GM04503 (cell line): ENCODE measurements around the gene PTPN7.
"Not testable (repeated sequence)": the region's sequence is repeated elsewhere in the genome, so short reads cannot be mapped to it uniquely, and the experiment has no call there.

Experiments used
- DNase-seq: peaks from one replicate; pipeline ENCODE4 v3.0.0-alpha.2; 2012; ENCODE audit warnings: low read depth

The PTPN7 gene

GRCh38 chr1:202160377-202160940, at the start of gene PTPN7:
Gene PTPN7, minus strand, starts transcription at chr1:202160602. Its CDS starts 1,200 bp downstream, at chr1:202159402.
- no peak for DNase-seq

- DNase-seq: no peak
Measured at GRCh38 chr1:202208351-202208857, 48.0 kb upstream of the PTPN7 start.

GRCh38 chr1:202207292-202207691, 46.9 kb upstream of the PTPN7 start:
- DNase-seq: no peak

- DNase-seq: no peak
Measured at GRCh38 chr1:202205523-202206190, 45.3 kb upstream of the PTPN7 start.

- no peak for DNase-seq
Measured at GRCh38 chr1:202204065-202204464, 43.7 kb upstream of the PTPN7 start.

- DNase-seq: no peak
Measured at GRCh38 chr1:202203238-202204039, 43.0 kb upstream of the PTPN7 start.

- DNase-seq: no peak
Measured at GRCh38 chr1:202202500-202203168, 42.2 kb upstream of the PTPN7 start.

GRCh38 chr1:202201971-202202370, 41.6 kb upstream of the PTPN7 start:
- DNase-seq: no peak

GRCh38 chr1:202201266-202201665, 40.9 kb upstream of the PTPN7 start:
- DNase-seq: no peak

- DNase-seq: no peak
Measured at GRCh38 chr1:202200669-202201068, 40.3 kb upstream of the PTPN7 start.

GRCh38 chr1:202200112-202200548, 39.7 kb upstream of the PTPN7 start:
- DNase-seq: no peak

- DNase-seq: no peak
Measured at GRCh38 chr1:202199040-202199889, 38.9 kb upstream of the PTPN7 start.

GRCh38 chr1:202198366-202198724, 37.9 kb upstream of the PTPN7 start:
- DNase-seq: no peak

- no peak for DNase-seq
Measured at GRCh38 chr1:202197653-202198365, 37.4 kb upstream of the PTPN7 start.

GRCh38 chr1:202194328-202194648, 33.9 kb upstream of the PTPN7 start:
- no peak for DNase-seq

GRCh38 chr1:202193614-202194327, 33.4 kb upstream of the PTPN7 start, which contains the start of gene LGR6:
Gene LGR6, plus strand, starts transcription at chr1:202193799. Its CDS starts 191 bp downstream, at chr1:202193990.
- no peak for DNase-seq

GRCh38 chr1:202192770-202193613, 32.6 kb upstream of the PTPN7 start:
- no peak for DNase-seq

- not testable (repeated sequence) for DNase-seq
Measured at GRCh38 chr1:202191391-202191790, 31.0 kb upstream of the PTPN7 start.
